HepG2 (cell line): Measurements from ENCODE around the gene ATP8B4. TPM values are rescaled to one million over a fixed set of nuclear protein-coding genes. Genes with fewer than 3 reads are reported as not detected.

Experiments used
- ATAC-seq: fragments of 200-7000 bp; cut with Tn5 transposase; 3 replicates; pipeline ENCODE4 v1.9.1; 2020; ENCODE audit warnings: mild to moderate bottlenecking, moderate library complexity
- BruUV-seq: library from RNA; stranded (reverse); fragments of 400-500 nt; replicated peaks from 2 replicates; lab custom pipeline; 2021; lab: Mats Ljungman, UMichigan
- CTCF ChIA-PET: fragments of 300-600 bp; formaldehyde crosslinking; extraction: SDS; loops from one replicate; lab custom pipeline; 2021; ENCODE audit warnings: low total read pairs, inconsistent platforms, low intra/inter-chr PET ratio; lab: Yijun Ruan, JAX
- POLR2A ChIA-PET: fragments of 350-600 bp; sonication (Branson Sonifier 250); formaldehyde crosslinking; loops from one replicate; lab custom pipeline; 2020; ENCODE audit warnings: antibody characterized with exemption, inconsistent platforms; lab: Yijun Ruan, JAX
- DNase-seq: peaks from one replicate; pipeline ENCODE4 v3.0.0-alpha.2; 2015; ENCODE audit warnings: low spot score
- FAIRE-seq: peaks from 3 replicates; lab custom pipeline; 2011; peaks lifted over from hg19 to GRCh38; lab: Jason Lieb, UNC
- H2AFZ ChIP-seq: one replicate; pipeline ENCODE4 v1.6.1; 2011; ENCODE audit warnings: low read length, inconsistent platforms
- H3K27ac ChIP-seq: fragments of 300-600 bp; 3 replicates; pipeline ENCODE4 v1.8.0; 2011; ENCODE audit warnings: mixed run types, mild to moderate bottlenecking, mixed read lengths, low read length, inconsistent platforms; ENCODE audit not compliant: insufficient read depth; ENCODE audit errors: extremely low read length
- H3K27me3 ChIP-seq, 2 experiments: fragments of 200-600 bp in 1 of 2; 2 replicates in 1 of 2; 3 replicates in 1 of 2; pipeline versions ENCODE4 v1.6.0 to v1.8.0; 2011; ENCODE audit warnings: low read length in 2 of 2, mild to moderate bottlenecking in 2 of 2, moderate library complexity in 2 of 2, inconsistent platforms in 1 of 2; ENCODE audit not compliant: insufficient read depth in 2 of 2, control insufficient read depth in 1 of 2
- H3K36me3 ChIP-seq, 2 experiments: fragments of 200-600 bp in 1 of 2; replicated peaks in 1 of 2; 2 replicates in 1 of 2; 3 replicates in 1 of 2; pipeline versions ENCODE4 v1.5.1 to v1.8.0; 2011; ENCODE audit warnings: low read length in 2 of 2, inconsistent platforms in 1 of 2; ENCODE audit not compliant: insufficient read depth in 2 of 2, control insufficient read depth in 1 of 2
- H3K4me1 ChIP-seq: 2 replicates; pipeline ENCODE4 v1.5.1; 2012; ENCODE audit warnings: low read length, inconsistent platforms; ENCODE audit not compliant: insufficient read depth
- H3K4me2 ChIP-seq: 2 replicates; pipeline ENCODE4 v1.6.0; 2011; ENCODE audit warnings: low read depth, low read length, inconsistent platforms
- H3K4me3 ChIP-seq, 3 experiments: fragments of 200-600 bp in 1 of 3; sonication (generic), shearing (Covaris generic) in 1 of 3; replicated peaks in 1 of 3; 2 replicates each; pipeline ENCODE4 v1.5.1; 2011 to 2016; ENCODE audit warnings: low read length in 3 of 3, inconsistent platforms in 2 of 3, low read depth in 2 of 3, mild to moderate bottlenecking in 2 of 3, control low read depth in 1 of 3, mixed read lengths in 1 of 3; ENCODE audit not compliant: insufficient read depth in 1 of 3
- H3K79me2 ChIP-seq: one replicate; pipeline ENCODE4 v1.6.1; 2011; ENCODE audit warnings: low read length, inconsistent platforms; ENCODE audit not compliant: insufficient read depth
- H3K9ac ChIP-seq: 2 replicates; pipeline ENCODE4 v1.6.0; 2011; ENCODE audit warnings: mild to moderate bottlenecking, low read depth, low read length, inconsistent platforms; ENCODE audit not compliant: insufficient read depth
- H3K9me3 ChIP-seq: 2 replicates; pipeline ENCODE4 v1.5.1; 2012; ENCODE audit warnings: mild to moderate bottlenecking, low read length
- H4K20me1 ChIP-seq: 2 replicates; pipeline ENCODE4 v1.6.0; 2011; ENCODE audit warnings: inconsistent platforms, mild to moderate bottlenecking, low read length, moderate library complexity; ENCODE audit not compliant: insufficient read depth
- ARID4A ChIP-seq: sonication (generic); formaldehyde crosslinking; IDR thresholded peaks from 2 replicates; pipeline ENCODE4 v1.5.0; 2020; ENCODE audit warnings: mild to moderate bottlenecking, missing genetic modification reagents, borderline replicate concordance
- LBX2 ChIP-seq: sonication (generic); formaldehyde crosslinking; IDR thresholded peaks from 2 replicates; pipeline ENCODE4 v1.5.0; 2020; ENCODE audit warnings: missing genetic modification reagents, mild to moderate bottlenecking, borderline replicate concordance
- PPARG ChIP-seq: conservative IDR thresholded peaks from 2 replicates; pipeline ENCODE4 v1.6.1; 2016; ENCODE audit warnings: missing biosample characterization, missing genetic modification reagents
- SNAPC2 ChIP-seq: sonication (generic); formaldehyde crosslinking; IDR thresholded peaks from 2 replicates; pipeline ENCODE4 v1.8.1; 2022; ENCODE audit warnings: mild to moderate bottlenecking, missing genetic modification reagents
- ZNF276 ChIP-seq: sonication (generic); formaldehyde crosslinking; IDR thresholded peaks from 2 replicates; pipeline ENCODE4 v1.4.0; 2020; ENCODE audit warnings: mild to moderate bottlenecking, low read depth, missing genetic modification reagents
- ZNF564 ChIP-seq: sonication (generic); formaldehyde crosslinking; IDR thresholded peaks from 2 replicates; pipeline ENCODE4 v1.8.1; 2023; ENCODE audit warnings: mild to moderate bottlenecking, missing genetic modification reagents
- in situ Hi-C: cut with HindIII; loops from 2 replicates; pipeline ENCODE4 v1.10.0; 2017; ENCODE audit warnings: low pct_unique_long_range_greater_than_20kb; ENCODE audit not compliant: extremely low pct_ligation_motif_present
- intact Hi-C: fragments of 100-400 bp; cut with micrococcal nuclease; formaldehyde crosslinking; loops from one replicate; pipeline ENCODE4 v1.10.0; 2022; ENCODE audit not compliant: unreplicated experiment
- polyA plus RNA-seq, 8 experiments: library from polyadenylated mRNA; depleted of rRNA in 3 of 8; stranded (reverse) in 7 of 8; unstranded in 1 of 8; fragments of >200 nt; fragmentation: Illumina TruSeq in 4 of 8; extraction: Trizol in 4 of 8; gene quantifications; 2 replicates each; pipeline versions ENCODE4 v1.2.1 to v1.2.3, GENCODE V29; 2011 to 2016; ENCODE audit warnings: low read depth in 4 of 8, missing spikeins in 1 of 8, mixed read lengths in 1 of 8; ENCODE audit not compliant: insufficient read depth in 1 of 8
- total RNA-seq, 5 experiments: library from RNA; depleted of rRNA; stranded (reverse); fragments of >200 nt; fragmentation: Illumina TruSeq; extraction: Trizol; gene quantifications; 2 replicates each; pipeline ENCODE4 v1.2.3, GENCODE V29; 2016; ENCODE audit warnings: low read depth in 1 of 5

Gene ATP8B4
- total and polyA plus RNA-seq, 2 of the 13 experiments (the other 11 are each of a cell fraction or from before 2014, with no cell fraction given) = 0.24 to 0.69 TPM

DNA sequence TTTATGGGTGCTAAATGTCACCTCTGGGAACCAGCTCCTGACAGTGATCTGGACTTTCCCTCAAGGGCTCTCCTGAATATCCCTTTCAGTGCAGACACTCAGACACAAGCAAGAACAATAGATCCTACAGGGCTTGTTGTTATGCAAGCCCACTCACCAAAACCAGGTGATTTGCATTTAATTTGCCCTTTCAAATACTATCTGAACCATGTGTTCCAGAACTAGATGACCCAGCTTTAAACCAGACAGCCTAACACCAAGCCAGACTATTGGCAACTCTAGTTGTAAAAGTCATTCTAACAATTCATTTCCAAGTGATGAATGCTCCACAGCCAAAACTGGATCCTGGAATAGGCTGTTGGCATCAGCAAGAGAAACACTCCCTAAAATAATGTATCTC, 5.6 kb upstream of the ATP8B4 start:
- BruUV-seq = no TSS peak
- ATAC-seq = no peak
- Histone ChIP-seq H3K27ac (no peak overlapping the region), H2AFZ (no peak overlapping the region), H3K27me3 (no peaks in the 10 kb centered on the region), H3K4me3 (no peak overlapping the region), H3K4me1 (peaks cover 21% of the 10 kb centered on the region), H3K4me2 (no peak overlapping the region), H4K20me1 (no peaks in the 10 kb centered on the region), H3K79me2 (no peaks in the 10 kb centered on the region), H3K9me3 (peaks cover 8% of the 10 kb centered on the region; the same call in 1 of the 2 replicates), H3K36me3 (no peaks in the 10 kb centered on the region), H3K9ac (no peak overlapping the region)
- no peak for FAIRE-seq
- in situ Hi-C loops (no loop called here), intact Hi-C loops (no loop called here)
- DNase-seq = no peak
- TF ChIP-seq SNAPC2 (CRISPR knock-in tag) = no peak
- no peak for TF ChIP-seq ZNF564 (CRISPR knock-in tag)
- no peak for TF ChIP-seq ARID4A (CRISPR knock-in tag)
- no peak for TF ChIP-seq ZNF276 (CRISPR knock-in tag)
- TF ChIP-seq PPARG (CRISPR knock-in tag) = no peak
- no peak for TF ChIP-seq LBX2 (CRISPR knock-in tag)
- CTCF ChIA-PET = no interaction called here
- POLR2A ChIA-PET = no interaction called here
